ENCODE data around the gene RHOT2. TPM values are rescaled to one million over a fixed set of nuclear protein-coding genes. Genes with fewer than 3 reads are reported as not detected.

Gene RHOT2
- total and polyA plus RNA-seq, 9 of the 15 experiments (the other 6 are each of a cell fraction or from before 2014, with no cell fraction given) = 5.0 to 373 (median 112) TPM

- TF ChIP-seq RBBP5 (IDR thresholded peaks at IDR 0.05; ENCODE audit: borderline replicate concordance, insufficient read depth, low read length, poor library complexity, severe bottlenecking) (peak; percentile 59), TBL1XR1 (IDR thresholded peaks at IDR 0.05; ENCODE audit: low read length in 2 of 2) (no peak), NFE2L1 (tag; IDR thresholded peaks at IDR 0.05; ENCODE audit: borderline replicate concordance, low read depth) (no peak), TFAM (CRISPR knock-in tag; conservative IDR thresholded peaks at IDR 0.05) (no peak), CREB3 (tag; conservative IDR thresholded peaks at IDR 0.05; ENCODE audit: low read depth) (no peak), MNT (conservative IDR thresholded peaks at IDR 0.05) (no peak), CREB5 (CRISPR knock-in tag; IDR thresholded peaks at IDR 0.05) (no peak), HIVEP1 (CRISPR knock-in tag; IDR thresholded peaks at IDR 0.05) (no peak), RBM25 (IDR thresholded peaks at IDR 0.05; ENCODE audit: low read depth, low read length, severe bottlenecking) (no peak), ZBTB26 (CRISPR knock-in tag; IDR thresholded peaks at IDR 0.05) (no peak), PCBP1 (IDR thresholded peaks at IDR 0.05; ENCODE audit: low read depth, low read length, poor library complexity, severe bottlenecking) (no peak), EP400 (IDR thresholded peaks at IDR 0.05) (no peak), NCOA4 (IDR thresholded peaks at IDR 0.05; ENCODE audit: partially characterized antibody) (no peak), ZNF311 (CRISPR knock-in tag; IDR thresholded peaks at IDR 0.05) (no peak), ZNF24 (IDR thresholded peaks at IDR 0.05) (no peak), HOMEZ (CRISPR knock-in tag; IDR thresholded peaks at IDR 0.05) (no peak), ZNF140 (CRISPR knock-in tag; IDR thresholded peaks at IDR 0.05) (no peak), COPS2 (conservative IDR thresholded peaks at IDR 0.05) (no peak)
Observed at GRCh38 chr16:635573-636205, 32.2 kb upstream of the RHOT2 start (continued).

Measured in K562 (cell line).